DOHH2 (cell line): ENCODE results near the gene C4orf50.

ENCODE experiments used
- H3F3A ChIP-seq: fragments of 200-600 bp; sonication (generic), shearing (Covaris generic); 2 replicates; pipeline ENCODE4 v1.6.0; 2016; ENCODE audit warnings: antibody characterized with exemption, mild to moderate bottlenecking; ENCODE audit not compliant: control insufficient read depth, insufficient read depth
- H3K27ac ChIP-seq: fragments of 200-600 bp; sonication (generic); 2 replicates; pipeline ENCODE4 v1.5.1; 2014; ENCODE audit warnings: low read depth, mild to moderate bottlenecking, low read length, moderate library complexity
- H3K27me3 ChIP-seq: fragments of 200-600 bp; sonication (generic); 2 replicates; pipeline ENCODE4 v1.6.1; 2014; ENCODE audit warnings: mild to moderate bottlenecking, low read length, mixed read lengths; ENCODE audit not compliant: control insufficient read depth
- H3K36me3 ChIP-seq: fragments of 200-600 bp; sonication (generic); 2 replicates; pipeline ENCODE4 v1.6.1; 2014; ENCODE audit warnings: mild to moderate bottlenecking, low read length, moderate library complexity, mixed read lengths; ENCODE audit not compliant: control insufficient read depth
- H3K4me1 ChIP-seq: fragments of 200-600 bp; sonication (generic); 2 replicates; pipeline ENCODE4 v1.6.1; 2014; ENCODE audit warnings: mild to moderate bottlenecking, low read length, mixed read lengths; ENCODE audit not compliant: control insufficient read depth
- H3K4me2 ChIP-seq: fragments of 200-600 bp; sonication (generic); 2 replicates; pipeline ENCODE4 v1.6.0; 2014; ENCODE audit warnings: mild to moderate bottlenecking, low read length, moderate library complexity
- H3K4me3 ChIP-seq: fragments of 200-600 bp; sonication (generic); 2 replicates; pipeline ENCODE4 v1.5.1; 2014; ENCODE audit warnings: mild to moderate bottlenecking, low read length, mixed read lengths
- H3K79me2 ChIP-seq: fragments of 200-600 bp; sonication (generic); 2 replicates; pipeline ENCODE4 v1.6.1; 2014; ENCODE audit warnings: mild to moderate bottlenecking, low read length, mixed read lengths; ENCODE audit not compliant: control insufficient read depth
- H3K9me2 ChIP-seq: fragments of 200-600 bp; sonication (generic); replicated peaks from 2 replicates; pipeline ENCODE4 v1.6.1; 2014; ENCODE audit warnings: mild to moderate bottlenecking, low read length, mixed read lengths; ENCODE audit not compliant: control insufficient read depth
- H3K9me3 ChIP-seq: fragments of 200-600 bp; sonication (generic); 2 replicates; pipeline ENCODE4 v1.6.1; 2014; ENCODE audit warnings: antibody characterized with exemption, low read length, mixed read lengths; ENCODE audit not compliant: control insufficient read depth, insufficient read depth
- H4K20me1 ChIP-seq: fragments of 200-600 bp; sonication (generic); 2 replicates; pipeline ENCODE4 v1.6.0; 2014; ENCODE audit warnings: low read depth, mild to moderate bottlenecking, antibody characterized with exemption, low read length, moderate library complexity; ENCODE audit not compliant: control insufficient read depth, insufficient read depth
- EZH2phosphoT487 ChIP-seq: fragments of 200-600 bp; sonication (generic); IDR thresholded peaks from 2 replicates; pipeline ENCODE4 v1.6.1; 2017; ENCODE audit warnings: borderline replicate concordance, mild to moderate bottlenecking, antibody characterized with exemption, low read length, moderate library complexity, mixed read lengths
- TF ChIP-seq, protein P1 (sequence below): fragments of 200-600 bp; sonication (generic); IDR thresholded peaks from one replicate; pipeline ENCODE4 v1.5.1; 2014; ENCODE audit warnings: antibody characterized with exemption, mild to moderate bottlenecking, low read depth, low read length; ENCODE audit not compliant: poor library complexity, severe bottlenecking

Gene C4orf50

DNA sequence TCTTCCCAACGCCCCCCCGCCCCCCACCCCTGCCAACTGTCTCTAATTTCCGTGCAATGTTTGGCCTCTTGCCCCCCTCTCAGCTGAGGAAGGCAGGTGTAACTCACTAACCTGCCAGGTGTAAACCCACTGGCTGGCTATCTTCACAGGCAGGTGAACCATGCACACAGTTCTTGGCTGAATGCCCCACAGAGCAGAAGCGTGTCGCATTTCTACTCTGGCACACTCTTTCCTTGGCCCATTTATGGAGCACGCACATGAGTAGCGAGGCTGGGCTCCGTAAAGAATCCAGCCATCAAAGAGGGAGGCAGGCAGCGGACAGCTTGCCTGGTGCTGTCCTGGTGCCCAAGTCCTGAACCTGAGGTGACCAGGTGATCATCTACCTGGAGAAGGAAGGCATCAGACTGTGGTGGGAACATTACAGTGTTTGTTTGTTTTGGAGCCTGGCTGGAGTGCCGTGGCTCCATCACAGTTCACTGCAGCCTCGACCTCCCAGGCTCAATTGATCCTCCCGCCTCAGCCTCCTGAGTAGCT is 86.1 kb downstream of the C4orf50 start:
- H4K20me1 ChIP-seq, result no peaks in the 10 kb centered on the region
- no peak overlapping the region for H3K4me2 ChIP-seq
- H3K79me2 ChIP-seq, result no peaks in the 10 kb centered on the region
- TF ChIP-seq EZH2phosphoT487, result no peak
- TF ChIP-seq, protein P1, sequence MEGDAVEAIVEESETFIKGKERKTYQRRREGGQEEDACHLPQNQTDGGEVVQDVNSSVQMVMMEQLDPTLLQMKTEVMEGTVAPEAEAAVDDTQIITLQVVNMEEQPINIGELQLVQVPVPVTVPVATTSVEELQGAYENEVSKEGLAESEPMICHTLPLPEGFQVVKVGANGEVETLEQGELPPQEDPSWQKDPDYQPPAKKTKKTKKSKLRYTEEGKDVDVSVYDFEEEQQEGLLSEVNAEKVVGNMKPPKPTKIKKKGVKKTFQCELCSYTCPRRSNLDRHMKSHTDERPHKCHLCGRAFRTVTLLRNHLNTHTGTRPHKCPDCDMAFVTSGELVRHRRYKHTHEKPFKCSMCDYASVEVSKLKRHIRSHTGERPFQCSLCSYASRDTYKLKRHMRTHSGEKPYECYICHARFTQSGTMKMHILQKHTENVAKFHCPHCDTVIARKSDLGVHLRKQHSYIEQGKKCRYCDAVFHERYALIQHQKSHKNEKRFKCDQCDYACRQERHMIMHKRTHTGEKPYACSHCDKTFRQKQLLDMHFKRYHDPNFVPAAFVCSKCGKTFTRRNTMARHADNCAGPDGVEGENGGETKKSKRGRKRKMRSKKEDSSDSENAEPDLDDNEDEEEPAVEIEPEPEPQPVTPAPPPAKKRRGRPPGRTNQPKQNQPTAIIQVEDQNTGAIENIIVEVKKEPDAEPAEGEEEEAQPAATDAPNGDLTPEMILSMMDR, result no peak
- no peaks in the 10 kb centered on the region for H3F3A ChIP-seq
- H3K27ac ChIP-seq, result no peak overlapping the region
- H3K9me2 ChIP-seq, result no peaks in the 10 kb centered on the region
- H3K36me3 ChIP-seq, result no peaks in the 10 kb centered on the region
- H3K4me3 ChIP-seq, result no peak overlapping the region
- H3K9me3 ChIP-seq, result no peaks in the 10 kb centered on the region
- no peaks in the 10 kb centered on the region for H3K4me1 ChIP-seq
- H3K27me3 ChIP-seq, result no peaks in the 10 kb centered on the region

DNA sequence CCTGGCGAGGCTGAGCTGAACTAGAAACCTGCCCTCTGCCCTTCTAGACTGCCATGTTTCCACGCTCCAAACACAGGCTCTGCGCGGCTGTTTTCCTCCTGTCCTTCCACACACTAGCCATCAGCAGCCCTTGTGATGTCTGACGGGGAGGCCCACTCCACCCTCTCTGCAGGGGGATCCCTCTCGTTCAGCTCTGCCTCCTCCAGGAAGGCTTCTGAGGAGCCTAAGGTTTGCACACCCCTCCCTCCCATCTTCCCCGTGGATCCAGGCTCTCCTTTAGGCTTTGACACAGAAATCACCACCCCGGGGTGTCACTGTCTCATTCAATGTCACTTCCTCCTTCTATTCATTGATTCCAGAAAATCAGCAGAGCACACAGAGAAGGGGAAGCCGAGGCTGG is 86.7 kb downstream of the C4orf50 start:
- no peaks in the 10 kb centered on the region for H3K27me3 ChIP-seq
- no peak overlapping the region for H3K27ac ChIP-seq
- no peak overlapping the region for H3K4me2 ChIP-seq

DNA sequence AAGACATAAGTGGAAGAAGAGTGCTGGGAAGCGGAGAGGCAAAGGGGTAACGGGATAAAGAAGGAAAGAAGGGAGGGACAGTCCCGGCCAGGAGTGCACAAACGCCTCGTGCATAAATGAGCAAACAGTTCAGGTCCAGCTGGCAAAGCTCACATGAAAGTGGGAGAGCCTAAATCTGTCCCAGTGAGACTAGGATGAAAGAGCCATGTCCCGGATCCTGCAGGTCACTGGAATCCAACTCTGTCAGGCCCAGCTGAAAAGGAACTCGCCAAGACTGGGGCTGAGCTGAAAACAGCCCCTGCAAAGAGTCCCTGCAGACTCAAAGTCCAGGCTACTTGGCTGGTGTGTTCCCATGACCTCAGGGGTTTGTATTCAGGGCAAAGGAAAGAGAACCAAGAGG is 87.4 kb downstream of the C4orf50 start:
- Histone ChIP-seq H3K27ac (no peak overlapping the region), H3K79me2 (no peaks in the 10 kb centered on the region), H3K36me3 (no peaks in the 10 kb centered on the region), H3K9me2 (no peaks in the 10 kb centered on the region), H3K4me2 (no peak overlapping the region), H3F3A (no peaks in the 10 kb centered on the region), H3K27me3 (no peaks in the 10 kb centered on the region), H3K9me3 (no peaks in the 10 kb centered on the region), H3K4me3 (no peak overlapping the region), H4K20me1 (no peaks in the 10 kb centered on the region), H3K4me1 (no peaks in the 10 kb centered on the region)
- TF ChIP-seq, protein P1, result no peak
- TF ChIP-seq EZH2phosphoT487, result no peak

More for the DNA sequence above, 86.7 kb downstream of the C4orf50 start:
- no peaks in the 10 kb centered on the region for H3K79me2 ChIP-seq
- no peaks in the 10 kb centered on the region for H4K20me1 ChIP-seq
- no peak overlapping the region for H3K4me3 ChIP-seq
- no peak for TF ChIP-seq EZH2phosphoT487
- TF ChIP-seq, protein P1, result no peak
- no peaks in the 10 kb centered on the region for H3K9me2 ChIP-seq
- H3K9me3 ChIP-seq, result no peaks in the 10 kb centered on the region
- no peaks in the 10 kb centered on the region for H3K4me1 ChIP-seq
- H3F3A ChIP-seq, result no peaks in the 10 kb centered on the region
- H3K36me3 ChIP-seq, result no peaks in the 10 kb centered on the region

DNA sequence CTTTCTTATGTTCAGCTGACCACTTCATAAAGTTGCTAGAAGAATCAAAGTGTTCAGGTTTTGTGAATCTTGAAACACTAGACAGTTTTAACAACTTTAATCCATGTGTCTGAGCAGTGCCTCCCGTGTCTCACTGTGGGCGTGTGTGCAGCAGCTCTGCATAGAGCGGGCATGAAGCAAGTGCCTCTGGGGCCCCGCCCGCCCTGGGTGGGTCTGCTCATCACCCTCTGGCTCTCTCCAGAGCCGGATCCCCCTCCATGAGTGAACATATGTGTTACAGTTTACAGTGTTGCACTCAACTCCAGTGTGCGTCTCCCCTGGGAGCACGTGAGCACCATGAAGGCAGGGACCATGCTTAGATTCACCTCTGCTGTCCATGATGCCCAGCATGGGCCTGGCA is 87.8 kb downstream of the C4orf50 start:
- TF ChIP-seq EZH2phosphoT487, result no peak
- TF ChIP-seq, protein P1, result no peak
- Histone ChIP-seq H3K9me3 (no peaks in the 10 kb centered on the region), H3K4me2 (no peak overlapping the region), H3K27ac (no peak overlapping the region), H3K27me3 (no peaks in the 10 kb centered on the region), H3K36me3 (no peaks in the 10 kb centered on the region), H3K4me3 (no peak overlapping the region), H3K4me1 (no peaks in the 10 kb centered on the region), H3K79me2 (no peaks in the 10 kb centered on the region), H3F3A (no peaks in the 10 kb centered on the region), H4K20me1 (no peaks in the 10 kb centered on the region), H3K9me2 (no peaks in the 10 kb centered on the region)
